Lung (tissue), 12 donors: Measurements from ENCODE around the gene AHRR. TPM values are rescaled to one million over a fixed set of nuclear protein-coding genes. Genes with fewer than 3 reads are reported as not detected.
A peak's percentile ranks its signal among the peaks of the same experiment; 100 is the strongest.
"Not testable (repeated sequence)": the region's sequence is repeated elsewhere in the genome, so short reads cannot be mapped to it uniquely, and the experiment has no call there.

Experiments used
- ATAC-seq: fragments of 200-7000 bp; cut with Tn5 transposase; one replicate; pipeline ENCODE4 v1.9.1; 2020; ENCODE audit warnings: moderate number of reproducible peaks; ENCODE audit not compliant: insufficient read depth, low FRiP score
- DNase-seq, 3 donors: peaks; one replicate each; pipeline ENCODE4 v3.0.0-alpha.2; 2013 to 2017
- H3K27ac ChIP-seq, 2 donors: one replicate each; pipeline ENCODE4 v1.5.1; 2013; ENCODE audit warnings: mild to moderate bottlenecking in 2 of 2, moderate library complexity in 2 of 2, control low read depth in 1 of 2, inconsistent platforms in 1 of 2, low read depth in 1 of 2, low read length in 1 of 2
- H3K27me3 ChIP-seq, 3 donors: one replicate each; pipeline ENCODE4 v1.5.1; 2013; ENCODE audit warnings: low read length in 2 of 3; ENCODE audit not compliant: control insufficient read depth in 3 of 3, insufficient read depth in 3 of 3
- H3K36me3 ChIP-seq, 4 donors: one replicate each; pipeline ENCODE4 v1.5.1; 2013; ENCODE audit warnings: low read length in 4 of 4, mild to moderate bottlenecking in 1 of 4, moderate library complexity in 1 of 4; ENCODE audit not compliant: control insufficient read depth in 4 of 4, insufficient read depth in 4 of 4
- H3K4me1 ChIP-seq, 5 donors: one replicate each; pipeline ENCODE4 v1.5.1; 2013; ENCODE audit warnings: low read length in 5 of 5, mild to moderate bottlenecking in 2 of 5, moderate library complexity in 1 of 5; ENCODE audit not compliant: control insufficient read depth in 5 of 5, insufficient read depth in 5 of 5
- H3K4me3 ChIP-seq: one replicate; pipeline ENCODE4 v1.5.1; 2013; ENCODE audit warnings: mild to moderate bottlenecking, control low read depth, moderate library complexity
- H3K9ac ChIP-seq, 2 donors: one replicate each; pipeline ENCODE4 v1.5.1; 2013; ENCODE audit warnings: low read length in 2 of 2, control low read depth in 1 of 2; ENCODE audit not compliant: insufficient read depth in 1 of 2
- H3K9me3 ChIP-seq, 4 donors: one replicate each; pipeline ENCODE4 v1.5.1; 2013; ENCODE audit warnings: low read length in 3 of 4, mild to moderate bottlenecking in 1 of 4, moderate library complexity in 1 of 4; ENCODE audit not compliant: control insufficient read depth in 4 of 4, insufficient read depth in 3 of 4
- CTCF ChIP-seq: IDR thresholded peaks from 2 replicates; pipeline ENCODE4 v1.5.1; 2012; ENCODE audit warnings: mild to moderate bottlenecking; ENCODE audit errors: control extremely low read depth, extremely low read depth
- WGBS, 2 donors: extraction: QIAGEN DNeasy Blood & Tissue Kit; methylation state at CpG; one replicate each; pipeline ENCODE4 v1.1.7; 2013; 5-methylcytosine and 5-hydroxymethylcytosine counted together
- polyA plus RNA-seq, 2 donors: library from polyadenylated mRNA; stranded (reverse); fragments of 200-250 nt; gene quantifications; one replicate each; pipeline ENCODE4 v1.2.1, GENCODE V29; 2013
- total RNA-seq, 2 donors: library from RNA; depleted of rRNA in 1 of 2; stranded (reverse); fragments of >200 nt in 1 of 2; gene quantifications; one replicate each; pipeline ENCODE4 v1.2.1, GENCODE V29; 2014 to 2021
- donor health status: control.
- donor health status: control.
- donor health status: Bipolar disorder and iron deficiency.
- donor health status: healthy.
- donor health status: DM: yes; HTN: yes; CAD: no.

AHRR gene
- total and polyA plus RNA-seq, 4 donors, result 0.63 to 8.8 (median 2.8) TPM

- H3K27me3 ChIP-seq, result no peaks in the 10 kb centered on the region
- 92 to 95% methylated on average over 15 to 17 of the region's 17 CpGs for WGBS, 2 donors
- no peak for DNase-seq
- no peak overlapping the region for H3K4me3 ChIP-seq
- no peak for TF ChIP-seq CTCF
- no peak for ATAC-seq
- no peak overlapping the region for H3K9ac ChIP-seq
- peaks cover 0 to 28% (median 10%) of the 10 kb centered on the region in 5 donors for H3K4me1 ChIP-seq
- no peaks in the 10 kb centered on the region for H3K36me3 ChIP-seq
- no peaks in the 10 kb centered on the region for H3K9me3 ChIP-seq
- H3K27ac ChIP-seq, result peak overlapping the region in 1 of 2 donors; percentile 50
Observed at GRCh38 chr5:395921-396530, 74.5 kb downstream of the AHRR start.

DNA sequence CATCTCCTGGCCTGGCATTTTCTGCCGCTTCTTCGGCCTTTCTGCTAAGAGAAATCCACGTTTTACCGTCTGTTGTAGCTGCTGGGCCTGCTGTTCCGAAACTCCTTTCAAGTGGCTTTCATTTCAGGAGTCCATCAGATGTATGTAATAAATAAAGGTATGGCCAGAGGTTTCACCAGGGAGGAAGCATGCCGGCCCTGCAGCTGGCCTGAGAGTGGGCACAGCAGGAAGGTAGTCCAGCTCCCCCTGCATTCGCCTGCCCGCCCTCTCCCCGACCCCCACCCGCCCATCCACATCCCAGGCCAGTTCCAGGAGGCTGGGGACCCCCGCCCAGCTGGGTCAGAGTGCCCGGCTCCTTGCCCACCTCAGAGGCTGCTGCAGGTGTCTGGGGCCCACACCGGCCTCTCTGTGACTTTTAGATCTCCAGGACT, 75.0 kb downstream of the AHRR start:
- Histone ChIP-seq H3K4me3 (no peak overlapping the region), H3K36me3 (no peaks in the 10 kb centered on the region), H3K9me3 (no peaks in the 10 kb centered on the region), H3K27ac (peak overlapping the region in 1 of 2 donors; percentile 50), H3K27me3 (no peaks in the 10 kb centered on the region), H3K9ac (no peak overlapping the region), H3K4me1 (peaks cover 0 to 28% (median 10%) of the 10 kb centered on the region in 5 donors)
- TF ChIP-seq CTCF, result no peak
- no peak for ATAC-seq
- no peak for DNase-seq
- WGBS, 2 donors, result 87 to 96% methylated on average over 12 to 13 of the region's 13 CpGs

- ATAC-seq, H3K9me3 ChIP-seq, H3K9ac ChIP-seq, H3K4me3 ChIP-seq, H3K36me3 ChIP-seq, H3K27me3 ChIP-seq, H3K27ac ChIP-seq, DNase-seq: not testable (repeated sequence)
- H3K4me1 ChIP-seq, result peaks cover 0 to 28% (median 10%) of the 10 kb centered on the region in 5 donors
- WGBS, 2 donors, result 86 to 97% methylated on average over 15 of the region's 15 CpGs
Observed at GRCh38 chr5:398141-398474, 76.6 kb downstream of the AHRR start.

- Histone ChIP-seq H3K4me3 (no peak overlapping the region), H3K4me1 (peaks cover 0 to 28% (median 10%) of the 10 kb centered on the region in 5 donors), H3K9me3 (no peaks in the 10 kb centered on the region), H3K27ac (peak overlapping the region in 1 of 2 donors; percentile 96), H3K9ac (no peak overlapping the region), H3K27me3 (no peaks in the 10 kb centered on the region), H3K36me3 (no peaks in the 10 kb centered on the region)
- no peak for DNase-seq
- 94 to 95% methylated on average over 35 of the region's 35 CpGs for WGBS, 2 donors
- TF ChIP-seq CTCF, result no peak
- no peak for ATAC-seq
Observed at GRCh38 chr5:398475-399295, 77.2 kb downstream of the AHRR start.
